Measurements from ENCODE around the gene TYK2. TPM values are rescaled to one million over a fixed set of nuclear protein-coding genes. Genes with fewer than 3 reads are reported as not detected.

Gene TYK2
- total and polyA plus RNA-seq, 4 donors, result 47.9 to 63.1 (median 59.6) TPM

DNA sequence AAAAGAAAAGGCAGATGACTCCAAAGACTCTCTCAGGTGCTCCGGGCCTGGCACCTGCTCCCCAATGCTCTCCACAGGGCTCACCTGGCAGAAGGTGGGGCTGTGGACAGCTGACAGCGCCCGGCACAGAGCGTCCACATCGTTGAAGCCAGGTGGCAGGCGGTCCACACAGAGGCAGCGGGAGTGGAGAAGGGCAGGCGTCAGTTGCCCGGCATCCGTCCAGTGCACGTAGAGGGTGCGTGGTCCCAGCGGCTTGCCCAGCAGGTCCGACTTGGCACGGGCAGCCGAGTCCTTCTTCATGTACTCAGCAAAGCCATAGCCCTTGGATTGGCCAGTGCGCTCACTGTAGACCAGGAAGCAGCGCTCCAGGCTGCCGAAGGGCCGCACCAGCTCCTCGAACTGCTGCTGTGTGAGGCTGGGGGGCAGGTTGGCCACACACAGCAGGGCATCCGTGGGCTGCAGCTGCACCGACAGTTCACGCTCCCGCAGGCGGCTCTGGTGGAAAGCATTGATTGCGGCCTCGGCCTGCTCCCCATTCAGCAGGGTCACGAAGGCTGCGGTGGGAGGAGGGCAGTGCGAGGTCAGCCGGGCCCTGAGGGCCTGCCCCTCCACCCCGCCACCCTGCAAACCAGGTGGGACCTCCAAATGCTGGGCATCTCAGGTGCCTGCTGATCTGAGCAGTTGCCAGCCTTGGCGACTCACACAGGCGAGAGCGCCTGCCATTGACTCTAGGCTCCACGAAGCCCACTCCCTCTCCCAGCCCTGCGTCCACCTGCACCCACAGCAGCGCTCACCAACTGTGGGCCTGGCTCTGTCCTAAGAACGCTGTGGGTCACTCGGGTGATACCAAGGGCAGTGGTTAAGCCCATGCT is 51.6 kb downstream of the TYK2 start:
- H3K9me3 ChIP-seq (ENCODE audit: control insufficient read depth in 4 of 4, low read length in 3 of 4), result no peaks in the 10 kb centered on the region
- no peaks in the 10 kb centered on the region for H3K27me3 ChIP-seq (ENCODE audit: control insufficient read depth in 4 of 4, insufficient read depth in 4 of 4, low read length in 3 of 4)
- no peak overlapping the region for H3K4me3 ChIP-seq (ENCODE audit: low read depth in 1 of 3, low read length in 3 of 3)
- peaks cover 11 to 48% (median 20%) of the 10 kb centered on the region in 4 donors for H3K36me3 ChIP-seq (ENCODE audit: control insufficient read depth in 4 of 4, insufficient read depth in 3 of 4, low read depth in 1 of 4, low read length in 3 of 4)
- no peak overlapping the region for H3K9ac ChIP-seq (ENCODE audit: low read depth in 1 of 2, low read length in 2 of 2)
- WGBS, result 97% methylated on average over 41 of the region's 41 CpGs
- no peak overlapping the region for H3K27ac ChIP-seq (ENCODE audit: low read depth in 1 of 2, low read length in 2 of 2)
- no peak for DNase-seq (ENCODE audit: low spot score)
- TF ChIP-seq RAD21 (IDR thresholded peaks at IDR 0.05), result no peak
- TF ChIP-seq FOXA1 (IDR thresholded peaks at IDR 0.05), result no peak
- TF ChIP-seq, protein P1, sequence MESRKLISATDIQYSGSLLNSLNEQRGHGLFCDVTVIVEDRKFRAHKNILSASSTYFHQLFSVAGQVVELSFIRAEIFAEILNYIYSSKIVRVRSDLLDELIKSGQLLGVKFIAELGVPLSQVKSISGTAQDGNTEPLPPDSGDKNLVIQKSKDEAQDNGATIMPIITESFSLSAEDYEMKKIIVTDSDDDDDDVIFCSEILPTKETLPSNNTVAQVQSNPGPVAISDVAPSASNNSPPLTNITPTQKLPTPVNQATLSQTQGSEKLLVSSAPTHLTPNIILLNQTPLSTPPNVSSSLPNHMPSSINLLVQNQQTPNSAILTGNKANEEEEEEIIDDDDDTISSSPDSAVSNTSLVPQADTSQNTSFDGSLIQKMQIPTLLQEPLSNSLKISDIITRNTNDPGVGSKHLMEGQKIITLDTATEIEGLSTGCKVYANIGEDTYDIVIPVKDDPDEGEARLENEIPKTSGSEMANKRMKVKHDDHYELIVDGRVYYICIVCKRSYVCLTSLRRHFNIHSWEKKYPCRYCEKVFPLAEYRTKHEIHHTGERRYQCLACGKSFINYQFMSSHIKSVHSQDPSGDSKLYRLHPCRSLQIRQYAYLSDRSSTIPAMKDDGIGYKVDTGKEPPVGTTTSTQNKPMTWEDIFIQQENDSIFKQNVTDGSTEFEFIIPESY (IDR thresholded peaks at IDR 0.05), result no peak
- no peak for TF ChIP-seq JUND (IDR thresholded peaks at IDR 0.05)
- no peak for TF ChIP-seq SP1 (IDR thresholded peaks at IDR 0.05)
- TF ChIP-seq HNF4A (conservative IDR thresholded peaks at IDR 0.05), result no peak
- TF ChIP-seq, protein P2, sequence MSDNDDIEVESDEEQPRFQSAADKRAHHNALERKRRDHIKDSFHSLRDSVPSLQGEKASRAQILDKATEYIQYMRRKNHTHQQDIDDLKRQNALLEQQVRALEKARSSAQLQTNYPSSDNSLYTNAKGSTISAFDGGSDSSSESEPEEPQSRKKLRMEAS (IDR thresholded peaks at IDR 0.05), result no peak
- TF ChIP-seq YY1 (IDR thresholded peaks at IDR 0.05), result no peak
- TF ChIP-seq GABPA (IDR thresholded peaks at IDR 0.05 in 1 of 2, conservative IDR thresholded peaks at IDR 0.05 in 1 of 2), result no peak
- no peak for TF ChIP-seq EGR1 (IDR thresholded peaks at IDR 0.05; ENCODE audit: low read depth in 2 of 2)
- TF ChIP-seq NR2F2 (IDR thresholded peaks at IDR 0.05), result no peak
- no peak for TF ChIP-seq HNF4G (IDR thresholded peaks at IDR 0.05)
- TF ChIP-seq RXRA (IDR thresholded peaks at IDR 0.05), result no peak
- H3K4me1 ChIP-seq (ENCODE audit: control insufficient read depth in 4 of 4, insufficient read depth in 4 of 4, low read length in 3 of 4), result peaks cover 3 to 27% (median 21%) of the 10 kb centered on the region in 4 donors

DNA sequence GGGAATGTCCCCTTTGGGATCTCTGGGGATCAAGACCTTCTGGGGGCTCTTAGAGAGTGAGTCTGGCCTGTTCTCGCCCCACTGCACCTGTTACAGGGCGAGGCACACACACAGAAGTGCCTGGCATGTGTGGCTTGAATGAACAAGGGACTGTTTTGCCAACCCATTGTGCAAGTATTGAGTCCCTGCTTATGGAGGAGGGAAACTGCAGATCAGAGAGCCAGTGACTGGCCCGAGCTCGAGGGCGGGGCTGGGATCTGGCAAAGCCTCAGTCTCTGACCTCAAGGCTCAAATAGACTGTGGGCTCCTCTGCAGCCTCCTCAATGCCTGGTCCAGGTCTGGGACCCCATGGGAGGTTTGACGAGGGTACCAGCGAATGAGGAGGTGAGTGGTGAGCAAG is 52.6 kb downstream of the TYK2 start:
- peaks cover 17 to 56% (median 25%) of the 10 kb centered on the region in 4 donors for H3K36me3 ChIP-seq (ENCODE audit: control insufficient read depth in 4 of 4, insufficient read depth in 3 of 4, low read depth in 1 of 4, low read length in 3 of 4)
- no peaks in the 10 kb centered on the region for H3K27me3 ChIP-seq (ENCODE audit: control insufficient read depth in 4 of 4, insufficient read depth in 4 of 4, low read length in 3 of 4)
- no peaks in the 10 kb centered on the region for H3K9me3 ChIP-seq (ENCODE audit: control insufficient read depth in 4 of 4, low read length in 3 of 4)
- H3K4me3 ChIP-seq (ENCODE audit: low read depth in 1 of 3, low read length in 3 of 3), result no peak overlapping the region
- TF ChIP-seq YY1 (IDR thresholded peaks at IDR 0.05) (no peak), RXRA (IDR thresholded peaks at IDR 0.05) (no peak), FOXA2 (IDR thresholded peaks at IDR 0.05) (no peak), TAF1 (conservative IDR thresholded peaks at IDR 0.05) (no peak), HNF4A (conservative IDR thresholded peaks at IDR 0.05) (no peak), RAD21 (IDR thresholded peaks at IDR 0.05) (no peak), NR2F2 (IDR thresholded peaks at IDR 0.05) (no peak), EGR1 (IDR thresholded peaks at IDR 0.05; ENCODE audit: low read depth in 2 of 2) (no peak), FOXA1 (IDR thresholded peaks at IDR 0.05) (no peak), JUND (IDR thresholded peaks at IDR 0.05) (no peak)
- TF ChIP-seq, protein P3, sequence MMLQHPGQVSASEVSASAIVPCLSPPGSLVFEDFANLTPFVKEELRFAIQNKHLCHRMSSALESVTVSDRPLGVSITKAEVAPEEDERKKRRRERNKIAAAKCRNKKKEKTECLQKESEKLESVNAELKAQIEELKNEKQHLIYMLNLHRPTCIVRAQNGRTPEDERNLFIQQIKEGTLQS (IDR thresholded peaks at IDR 0.05), result no peak
- TF ChIP-seq, protein P2 (IDR thresholded peaks at IDR 0.05), result no peak
- TF ChIP-seq, protein P4, sequence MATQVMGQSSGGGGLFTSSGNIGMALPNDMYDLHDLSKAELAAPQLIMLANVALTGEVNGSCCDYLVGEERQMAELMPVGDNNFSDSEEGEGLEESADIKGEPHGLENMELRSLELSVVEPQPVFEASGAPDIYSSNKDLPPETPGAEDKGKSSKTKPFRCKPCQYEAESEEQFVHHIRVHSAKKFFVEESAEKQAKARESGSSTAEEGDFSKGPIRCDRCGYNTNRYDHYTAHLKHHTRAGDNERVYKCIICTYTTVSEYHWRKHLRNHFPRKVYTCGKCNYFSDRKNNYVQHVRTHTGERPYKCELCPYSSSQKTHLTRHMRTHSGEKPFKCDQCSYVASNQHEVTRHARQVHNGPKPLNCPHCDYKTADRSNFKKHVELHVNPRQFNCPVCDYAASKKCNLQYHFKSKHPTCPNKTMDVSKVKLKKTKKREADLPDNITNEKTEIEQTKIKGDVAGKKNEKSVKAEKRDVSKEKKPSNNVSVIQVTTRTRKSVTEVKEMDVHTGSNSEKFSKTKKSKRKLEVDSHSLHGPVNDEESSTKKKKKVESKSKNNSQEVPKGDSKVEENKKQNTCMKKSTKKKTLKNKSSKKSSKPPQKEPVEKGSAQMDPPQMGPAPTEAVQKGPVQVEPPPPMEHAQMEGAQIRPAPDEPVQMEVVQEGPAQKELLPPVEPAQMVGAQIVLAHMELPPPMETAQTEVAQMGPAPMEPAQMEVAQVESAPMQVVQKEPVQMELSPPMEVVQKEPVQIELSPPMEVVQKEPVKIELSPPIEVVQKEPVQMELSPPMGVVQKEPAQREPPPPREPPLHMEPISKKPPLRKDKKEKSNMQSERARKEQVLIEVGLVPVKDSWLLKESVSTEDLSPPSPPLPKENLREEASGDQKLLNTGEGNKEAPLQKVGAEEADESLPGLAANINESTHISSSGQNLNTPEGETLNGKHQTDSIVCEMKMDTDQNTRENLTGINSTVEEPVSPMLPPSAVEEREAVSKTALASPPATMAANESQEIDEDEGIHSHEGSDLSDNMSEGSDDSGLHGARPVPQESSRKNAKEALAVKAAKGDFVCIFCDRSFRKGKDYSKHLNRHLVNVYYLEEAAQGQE (IDR thresholded peaks at IDR 0.05), result no peak
- no peak overlapping the region for H3K9ac ChIP-seq (ENCODE audit: low read depth in 1 of 2, low read length in 2 of 2)
- DNase-seq (ENCODE audit: low spot score), result no peak
- no peak overlapping the region for H3K27ac ChIP-seq (ENCODE audit: low read depth in 1 of 2, low read length in 2 of 2)
- WGBS, result 70% methylated on average over 7 of the region's 7 CpGs
- peaks cover 3 to 23% (median 18%) of the 10 kb centered on the region in 4 donors for H3K4me1 ChIP-seq (ENCODE audit: control insufficient read depth in 4 of 4, insufficient read depth in 4 of 4, low read length in 3 of 4)

Data from liver (tissue), 9 donors.